Measurements from ENCODE around the gene GDPD2. TPM values are rescaled to one million over a fixed set of nuclear protein-coding genes. Genes with fewer than 3 reads are reported as not detected.
A peak's percentile ranks its signal among the peaks of the same experiment; 100 is the strongest.

Gene GDPD2
- total and polyA plus RNA-seq, 2 of the 13 experiments (the other 11 are each of a cell fraction or from before 2014, with no cell fraction given) = 0.04 to 0.08 TPM

DNA sequence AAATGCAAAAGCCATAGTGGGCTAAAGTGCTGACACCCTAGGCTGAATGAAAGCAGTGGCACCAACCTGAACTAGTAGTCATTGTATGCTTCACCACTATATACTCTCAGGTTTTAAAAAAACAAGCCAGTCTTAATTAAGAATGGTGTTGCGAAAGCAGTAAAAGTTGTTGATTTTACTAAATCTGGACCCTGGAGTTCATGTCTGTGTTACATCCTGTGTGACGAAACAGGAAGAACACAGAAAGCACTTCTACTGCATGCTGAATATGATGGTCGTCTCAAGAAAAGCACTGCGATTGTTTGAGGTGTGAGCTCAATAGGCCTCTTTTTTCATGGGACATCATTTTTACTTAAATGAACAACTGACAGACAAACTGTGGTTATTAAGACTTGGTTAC lies 24.2 kb upstream of the GDPD2 start (continued):
- TF ChIP-seq ELF3 (CRISPR knock-in tag; IDR thresholded peaks at IDR 0.05) (peak; percentile 43; the same call in 1 of the 2 replicates), NCOR1 (IDR thresholded peaks at IDR 0.05; ENCODE audit: borderline replicate concordance, low read length) (0 out of 2 replicates have a peak, but pooled peaks have one; percentile 28), NR2F2 (IDR thresholded peaks at IDR 0.05; ENCODE audit: borderline replicate concordance, low read depth) (no peak), FOXA1 (IDR thresholded peaks at IDR 0.05) (no peak), FOXA1 (CRISPR knock-in tag; IDR thresholded peaks at IDR 0.05) (peak; percentile 44; the same call in 1 of the 2 replicates), GABPB1 (CRISPR knock-in tag; IDR thresholded peaks at IDR 0.05) (no peak), CHCHD3 (CRISPR knock-in tag; IDR thresholded peaks at IDR 0.05) (no peak), ARHGAP35 (CRISPR knock-in tag; IDR thresholded peaks at IDR 0.05; ENCODE audit: borderline replicate concordance) (no peak), ZNF510 (CRISPR knock-in tag; IDR thresholded peaks at IDR 0.05; ENCODE audit: low read depth) (no peak), ZNF773 (CRISPR knock-in tag; IDR thresholded peaks at IDR 0.05; ENCODE audit: borderline replicate concordance) (no peak), SP4 (CRISPR knock-in tag; IDR thresholded peaks at IDR 0.05) (no peak), ZNF251 (CRISPR knock-in tag; IDR thresholded peaks at IDR 0.05) (no peak), RXRB (CRISPR knock-in tag; IDR thresholded peaks at IDR 0.05; ENCODE audit: borderline replicate concordance) (peak; percentile 40; the same call in 1 of the 2 replicates), ZNF354B (CRISPR knock-in tag; IDR thresholded peaks at IDR 0.05) (no peak), GPN1 (CRISPR knock-in tag; IDR thresholded peaks at IDR 0.05; ENCODE audit: borderline replicate concordance) (no peak), EP300 (IDR thresholded peaks at IDR 0.05; ENCODE audit: low read depth in 2 of 2, low read length in 2 of 2) (peak in 1 of 2 experiments; percentile 34; a peak in 1 of 4 replicates), EP300 (CRISPR knock-in tag; IDR thresholded peaks at IDR 0.05; ENCODE audit: borderline replicate concordance) (no peak), THAP11 (CRISPR knock-in tag; IDR thresholded peaks at IDR 0.05) (0 out of 2 replicates have a peak, but pooled peaks have one; percentile 25), ZFP62 (CRISPR knock-in tag; IDR thresholded peaks at IDR 0.05) (no peak), ZSCAN31 (CRISPR knock-in tag; IDR thresholded peaks at IDR 0.05; ENCODE audit: low read depth) (no peak)
- TF ChIP-seq, protein P1, sequence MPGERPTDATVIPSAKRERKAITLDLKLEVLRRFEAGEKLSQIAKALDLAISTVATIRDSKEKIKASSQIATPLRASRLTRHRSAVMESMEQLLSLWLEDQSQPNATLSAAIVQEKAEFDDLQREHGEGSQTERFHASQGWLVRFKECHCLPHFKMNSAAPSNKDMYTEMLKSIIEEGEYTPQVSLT (CRISPR knock-in tag; IDR thresholded peaks at IDR 0.05; ENCODE audit: borderline replicate concordance, low read depth) = no peak
- TF ChIP-seq, protein P2, sequence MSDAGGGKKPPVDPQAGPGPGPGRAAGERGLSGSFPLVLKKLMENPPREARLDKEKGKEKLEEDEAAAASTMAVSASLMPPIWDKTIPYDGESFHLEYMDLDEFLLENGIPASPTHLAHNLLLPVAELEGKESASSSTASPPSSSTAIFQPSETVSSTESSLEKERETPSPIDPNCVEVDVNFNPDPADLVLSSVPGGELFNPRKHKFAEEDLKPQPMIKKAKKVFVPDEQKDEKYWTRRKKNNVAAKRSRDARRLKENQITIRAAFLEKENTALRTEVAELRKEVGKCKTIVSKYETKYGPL (CRISPR knock-in tag; IDR thresholded peaks at IDR 0.05) = no peak
- TF ChIP-seq, protein P3, sequence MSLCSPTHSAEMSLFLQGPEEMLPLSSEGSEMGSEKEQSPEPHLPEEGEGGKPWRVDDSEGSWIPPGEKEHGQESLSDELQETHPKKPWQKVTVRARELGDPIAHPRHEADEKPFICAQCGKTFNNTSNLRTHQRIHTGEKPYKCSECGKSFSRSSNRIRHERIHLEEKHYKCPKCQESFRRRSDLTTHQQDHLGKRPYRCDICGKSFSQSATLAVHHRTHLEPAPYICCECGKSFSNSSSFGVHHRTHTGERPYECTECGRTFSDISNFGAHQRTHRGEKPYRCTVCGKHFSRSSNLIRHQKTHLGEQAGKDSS (CRISPR knock-in tag; IDR thresholded peaks at IDR 0.05; ENCODE audit: borderline replicate concordance, low read depth) = no peak
- TF ChIP-seq, protein P4, sequence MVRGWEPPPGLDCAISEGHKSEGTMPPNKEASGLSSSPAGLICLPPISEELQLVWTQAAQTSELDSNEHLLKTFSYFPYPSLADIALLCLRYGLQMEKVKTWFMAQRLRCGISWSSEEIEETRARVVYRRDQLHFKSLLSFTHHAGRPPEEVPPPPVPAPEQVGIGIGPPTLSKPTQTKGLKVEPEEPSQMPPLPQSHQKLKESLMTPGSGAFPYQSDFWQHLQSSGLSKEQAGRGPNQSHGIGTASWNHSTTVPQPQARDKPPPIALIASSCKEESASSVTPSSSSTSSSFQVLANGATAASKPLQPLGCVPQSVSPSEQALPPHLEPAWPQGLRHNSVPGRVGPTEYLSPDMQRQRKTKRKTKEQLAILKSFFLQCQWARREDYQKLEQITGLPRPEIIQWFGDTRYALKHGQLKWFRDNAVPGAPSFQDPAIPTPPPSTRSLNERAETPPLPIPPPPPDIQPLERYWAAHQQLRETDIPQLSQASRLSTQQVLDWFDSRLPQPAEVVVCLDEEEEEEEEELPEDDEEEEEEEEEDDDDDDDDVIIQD (CRISPR knock-in tag; IDR thresholded peaks at IDR 0.05; ENCODE audit: low read depth) = no peak
- TF ChIP-seq, protein P5, sequence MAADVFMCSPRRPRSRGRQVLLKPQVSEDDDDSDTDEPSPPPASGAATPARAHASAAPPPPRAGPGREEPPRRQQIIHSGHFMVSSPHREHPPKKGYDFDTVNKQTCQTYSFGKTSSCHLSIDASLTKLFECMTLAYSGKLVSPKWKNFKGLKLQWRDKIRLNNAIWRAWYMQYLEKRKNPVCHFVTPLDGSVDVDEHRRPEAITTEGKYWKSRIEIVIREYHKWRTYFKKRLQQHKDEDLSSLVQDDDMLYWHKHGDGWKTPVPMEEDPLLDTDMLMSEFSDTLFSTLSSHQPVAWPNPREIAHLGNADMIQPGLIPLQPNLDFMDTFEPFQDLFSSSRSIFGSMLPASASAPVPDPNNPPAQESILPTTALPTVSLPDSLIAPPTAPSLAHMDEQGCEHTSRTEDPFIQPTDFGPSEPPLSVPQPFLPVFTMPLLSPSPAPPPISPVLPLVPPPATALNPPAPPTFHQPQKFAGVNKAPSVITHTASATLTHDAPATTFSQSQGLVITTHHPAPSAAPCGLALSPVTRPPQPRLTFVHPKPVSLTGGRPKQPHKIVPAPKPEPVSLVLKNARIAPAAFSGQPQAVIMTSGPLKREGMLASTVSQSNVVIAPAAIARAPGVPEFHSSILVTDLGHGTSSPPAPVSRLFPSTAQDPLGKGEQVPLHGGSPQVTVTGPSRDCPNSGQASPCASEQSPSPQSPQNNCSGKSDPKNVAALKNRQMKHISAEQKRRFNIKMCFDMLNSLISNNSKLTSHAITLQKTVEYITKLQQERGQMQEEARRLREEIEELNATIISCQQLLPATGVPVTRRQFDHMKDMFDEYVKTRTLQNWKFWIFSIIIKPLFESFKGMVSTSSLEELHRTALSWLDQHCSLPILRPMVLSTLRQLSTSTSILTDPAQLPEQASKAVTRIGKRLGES (CRISPR knock-in tag; IDR thresholded peaks at IDR 0.05; ENCODE audit: borderline replicate concordance) = no peak

Data from HepG2 (cell line).